ENCODE measurements around the gene FBXW4.

FBXW4 gene

DNA sequence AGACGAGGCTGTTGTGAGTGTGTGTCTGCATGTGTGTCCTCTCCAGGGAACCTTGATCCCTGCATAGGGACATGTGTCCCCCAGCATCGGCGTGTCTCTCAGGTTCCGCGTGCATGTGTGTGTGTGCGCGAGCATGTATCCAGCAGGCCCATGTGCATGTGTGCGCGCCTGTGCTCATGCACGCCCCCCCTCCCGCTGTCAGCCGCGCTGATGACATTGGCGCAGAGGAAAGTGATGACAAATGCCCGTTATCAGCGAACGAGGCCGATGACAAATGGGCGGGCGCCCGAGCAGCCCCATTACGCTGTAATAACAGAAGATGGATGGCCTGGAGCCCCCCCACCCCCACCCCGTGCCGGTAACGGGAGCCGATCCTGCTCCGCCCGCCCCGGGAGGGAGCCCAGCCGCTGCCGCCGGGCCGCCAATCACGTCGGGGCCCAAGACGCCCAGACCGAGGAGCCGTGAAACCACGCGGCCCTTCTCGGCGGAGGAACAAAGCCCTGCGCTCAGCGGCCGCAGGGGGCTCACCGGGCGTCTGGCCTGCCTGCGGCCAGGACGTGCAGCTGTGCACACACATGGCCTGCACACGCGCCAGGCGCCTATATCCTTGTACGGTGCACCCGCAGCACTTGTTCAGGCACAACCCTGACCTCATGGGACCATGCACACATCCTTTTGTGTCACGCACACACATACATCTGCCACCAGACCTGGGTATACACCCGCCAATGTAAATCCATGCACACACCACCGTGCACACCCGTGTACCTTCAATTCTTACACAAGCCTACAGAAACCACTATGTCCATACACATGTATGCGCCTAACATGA lies 128.4 kb downstream of the FBXW4 start:
- DNase-seq (ENCODE audit: low read depth), result no peak

DNA sequence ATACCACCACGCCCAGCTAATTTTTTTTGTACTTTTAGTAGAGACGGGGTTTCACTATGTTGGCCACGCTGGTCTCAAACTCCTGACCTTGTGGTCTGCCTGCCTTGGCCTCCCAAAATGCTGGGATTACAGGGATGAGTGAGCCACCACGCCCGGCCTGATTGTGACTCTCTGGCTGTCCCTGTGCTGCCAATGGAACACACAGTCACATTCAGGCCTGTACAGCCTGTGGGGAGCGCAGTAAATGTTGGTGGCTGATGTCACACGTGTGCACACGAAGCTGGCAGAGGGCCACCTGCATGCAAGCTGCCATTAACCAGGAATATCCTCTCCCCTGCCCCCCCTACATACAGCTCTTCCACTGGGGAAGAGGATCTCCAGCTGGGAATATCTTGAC lies 129.0 kb downstream of the FBXW4 start:
- DNase-seq (ENCODE audit: low read depth), result no peak

DNA sequence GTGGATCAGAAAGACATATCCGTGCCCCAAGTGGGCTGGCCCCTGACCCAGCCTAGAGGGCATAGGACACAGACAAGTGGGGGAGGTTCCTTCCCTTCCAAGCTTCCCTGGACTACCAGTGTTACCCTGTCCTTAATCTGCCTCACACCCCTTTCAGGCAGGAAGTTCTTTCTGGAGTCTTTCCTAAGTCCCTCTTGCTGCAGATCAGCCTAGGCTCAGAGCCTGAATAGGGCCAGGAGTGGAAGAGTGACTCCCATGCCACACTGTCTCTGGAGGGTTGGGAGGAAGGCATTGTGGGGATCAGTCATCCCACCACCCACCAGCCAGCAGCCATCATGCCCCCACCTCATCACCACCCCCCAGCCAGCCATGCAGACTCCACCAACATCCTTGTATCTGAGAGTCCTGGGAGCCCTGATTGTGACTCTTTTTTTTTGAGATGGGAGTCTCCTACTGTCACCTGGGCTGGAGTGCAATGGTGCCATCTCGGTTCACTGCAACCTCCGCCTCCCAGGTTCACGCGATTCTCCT lies 129.5 kb downstream of the FBXW4 start:
- DNase-seq (ENCODE audit: low read depth), result no peak

DNA sequence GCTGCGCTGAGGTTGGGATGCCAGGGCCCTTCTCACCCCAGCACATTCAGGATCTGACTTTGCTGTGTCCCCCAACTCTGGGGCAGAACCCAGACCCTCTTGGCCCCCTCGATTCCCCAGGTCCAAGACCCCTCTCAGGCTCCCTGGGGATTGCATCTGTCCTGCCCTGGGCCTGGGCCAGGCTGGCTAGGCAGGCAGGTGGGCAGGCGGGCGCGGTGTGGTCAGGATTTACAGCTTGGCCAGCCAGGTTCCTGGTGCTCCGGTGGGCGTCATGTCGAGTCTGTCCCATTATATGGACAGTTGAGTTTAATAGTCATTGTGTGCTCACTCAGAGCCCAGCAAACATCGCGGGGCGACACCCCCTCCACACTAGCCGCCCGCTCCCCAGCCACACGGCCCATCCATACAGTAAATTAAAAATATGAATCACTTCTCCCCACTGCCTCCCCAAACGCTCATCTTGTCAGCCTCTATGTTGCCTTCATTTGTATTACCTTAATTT lies 130.4 kb downstream of the FBXW4 start:
- no peak for DNase-seq (ENCODE audit: low read depth)

DNA sequence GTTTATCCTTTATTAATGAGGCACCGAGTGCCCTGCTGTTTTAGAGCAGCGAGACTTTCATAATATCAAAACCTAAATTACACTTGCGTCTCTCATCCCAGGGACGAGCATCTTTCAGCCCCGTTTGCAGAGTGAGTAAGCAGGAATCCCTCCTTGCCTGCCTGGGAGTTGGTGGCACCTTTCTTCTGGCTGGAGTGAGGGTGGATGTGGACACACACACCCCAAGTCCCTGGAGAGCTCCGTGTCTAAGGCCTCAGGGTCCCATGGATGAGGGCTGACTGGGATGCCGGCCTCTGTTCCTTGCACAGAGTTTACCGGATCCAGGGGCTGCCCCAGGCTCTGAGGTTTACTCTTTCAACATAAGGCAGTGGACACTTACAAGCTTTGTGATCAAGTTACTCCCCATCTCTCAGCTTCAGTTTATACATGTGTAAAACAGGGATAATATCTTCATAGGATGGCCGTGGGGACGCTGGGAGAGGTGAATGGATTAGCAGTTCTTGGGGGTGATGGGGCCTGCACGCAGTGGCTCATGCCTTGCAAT lies 131.4 kb downstream of the FBXW4 start:
- no peak for DNase-seq (ENCODE audit: low read depth)

DNA sequence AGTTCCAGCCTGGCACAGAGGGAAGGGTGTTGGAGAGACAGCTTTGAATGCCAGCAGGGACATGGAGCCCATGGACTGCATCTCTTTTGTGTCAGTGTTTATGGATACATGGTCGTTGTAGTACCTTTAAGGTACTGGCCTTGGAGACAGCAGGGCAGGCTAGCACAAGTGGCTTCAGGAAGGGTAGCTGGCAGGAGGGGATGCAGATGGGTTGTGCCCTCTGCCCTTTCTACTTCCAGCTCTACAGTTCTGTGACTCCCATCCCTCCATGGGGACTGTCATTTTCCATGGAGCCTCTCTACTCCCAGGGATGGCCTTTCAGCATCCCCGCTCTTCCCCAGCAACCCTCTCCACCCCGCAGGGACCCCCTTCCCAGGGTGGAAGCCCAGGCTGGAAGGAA lies 132.0 kb downstream of the FBXW4 start:
- DNase-seq (ENCODE audit: low read depth), result no peak

DNA sequence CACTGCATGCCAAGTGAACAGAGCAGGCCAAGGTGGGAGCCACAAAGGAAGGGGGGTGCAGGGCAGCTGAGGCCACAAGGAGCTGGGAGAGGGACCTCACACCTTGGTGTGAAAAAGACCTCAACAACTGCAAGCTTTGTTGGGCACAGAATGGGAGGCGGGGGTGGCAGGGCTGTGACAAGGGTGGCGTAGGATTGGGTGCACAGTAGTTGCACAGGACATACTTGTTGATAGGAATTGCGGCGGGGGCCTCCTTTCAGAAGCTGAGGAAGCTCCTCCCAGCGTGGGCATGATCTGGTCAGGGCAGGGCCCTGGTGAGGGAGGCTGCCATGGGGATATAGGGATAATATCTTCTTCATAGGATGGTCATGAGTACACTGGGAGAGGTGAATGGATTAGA lies 132.7 kb downstream of the FBXW4 start:
- DNase-seq (ENCODE audit: low read depth), result no peak

DNA sequence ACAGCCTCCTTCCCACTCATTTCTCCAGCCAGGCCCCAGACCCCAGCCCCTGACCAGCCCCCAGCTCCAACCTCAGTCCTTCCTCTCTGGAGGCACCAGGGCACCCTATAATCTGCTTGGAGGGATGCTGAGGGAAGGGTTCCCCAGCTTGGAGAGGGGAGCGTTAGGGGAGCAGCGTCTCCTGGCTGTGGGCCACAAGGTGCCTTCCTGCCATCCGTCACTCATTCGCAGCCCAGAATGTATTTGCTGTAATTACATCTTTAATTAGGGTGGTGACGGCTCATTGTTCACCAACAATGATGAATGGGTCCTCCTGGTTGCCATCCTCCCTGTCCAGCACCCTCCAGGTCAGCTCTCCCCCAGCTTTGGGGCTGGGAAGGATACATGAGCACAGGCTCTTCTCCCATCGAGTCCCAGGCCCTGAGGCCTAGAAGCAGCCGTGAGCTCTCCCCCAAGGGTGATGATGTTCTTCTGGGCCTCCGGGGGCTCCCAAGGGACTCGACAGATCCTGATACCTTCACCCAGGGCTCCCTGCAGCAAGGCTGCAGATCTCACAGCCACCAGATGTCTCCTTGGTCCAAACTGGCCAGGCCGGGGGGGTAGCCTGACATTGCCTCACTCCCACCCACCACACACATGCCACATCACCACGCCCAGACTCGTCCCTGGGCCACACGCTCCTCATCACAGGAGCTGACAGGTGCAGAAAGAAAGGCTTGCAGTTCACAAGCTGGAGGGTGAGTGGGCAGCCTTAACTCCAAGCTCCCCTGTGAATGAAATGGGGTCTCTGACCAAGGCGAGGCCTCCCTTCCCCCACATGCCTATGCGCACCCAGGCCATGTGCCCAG lies 133.7 kb downstream of the FBXW4 start:
- no peak for DNase-seq (ENCODE audit: low read depth)

Data from stimulated activated CD8-positive, alpha-beta memory T cell treated with anti-CD3 and anti-CD28 coated beads, Interleukin-12 subunit alpha, Interleukin-12 subunit beta, amount 100 ng/mL, for 4 hours (primary cell).